GM21423 (cell line): ENCODE data around the gene HTR3E.
"Not testable (repeated sequence)": the region's sequence is repeated elsewhere in the genome, so short reads cannot be mapped to it uniquely, and the experiment has no call there.

Experiments
- ATAC-seq: cut with Tn5 transposase; IDR thresholded peaks from one replicate; pipeline ENCODE4 v1.9.1; 2021; ENCODE audit warnings: mild to moderate bottlenecking, moderate library complexity; ENCODE audit not compliant: unreplicated experiment

HTR3E gene

GRCh38 chr3:184096811-184097383 lies at the start of gene HTR3E:
Gene HTR3E (plus strand): TSS chr3:184097064. CDS start chr3:184097530, 466 bp downstream.
- ATAC-seq: no peak

GRCh38 chr3:184050217-184050847 lies 46.5 kb upstream of the HTR3E start:
- no peak for ATAC-seq

GRCh38 chr3:184052767-184053166 lies 44.1 kb upstream of the HTR3E start, which contains the start of gene HTR3C:
Gene HTR3C (plus strand): TSS chr3:184053047. CDS start chr3:184053081, 34 bp downstream.
- ATAC-seq: no peak

- no peak for ATAC-seq
Measured at GRCh38 chr3:184058029-184058428, 38.8 kb upstream of the HTR3E start.

- no peak for ATAC-seq
Measured at GRCh38 chr3:184059424-184059823, 37.4 kb upstream of the HTR3E start.

GRCh38 chr3:184062637-184063036 lies 34.2 kb upstream of the HTR3E start:
- ATAC-seq: no peak

- no peak for ATAC-seq
Measured at GRCh38 chr3:184066211-184066610, 30.7 kb upstream of the HTR3E start.

GRCh38 chr3:184067573-184068055 lies 29.2 kb upstream of the HTR3E start:
- no peak for ATAC-seq

- ATAC-seq: no peak
Measured at GRCh38 chr3:184068344-184068743, 28.5 kb upstream of the HTR3E start.

- not testable (repeated sequence) for ATAC-seq
Measured at GRCh38 chr3:184071142-184071541, 25.7 kb upstream of the HTR3E start.

- no peak for ATAC-seq
Measured at GRCh38 chr3:184073621-184074020, 23.2 kb upstream of the HTR3E start.

- ATAC-seq: no peak
Measured at GRCh38 chr3:184075901-184076300, 21.0 kb upstream of the HTR3E start.

- ATAC-seq: no peak
Measured at GRCh38 chr3:184077881-184078280, 19.0 kb upstream of the HTR3E start.

GRCh38 chr3:184078851-184079250 lies 18.0 kb upstream of the HTR3E start:
- ATAC-seq: no peak

- ATAC-seq: no peak
Measured at GRCh38 chr3:184081116-184081830, 15.6 kb upstream of the HTR3E start.

- ATAC-seq: no peak
Measured at GRCh38 chr3:184082034-184082433, 14.8 kb upstream of the HTR3E start.

- ATAC-seq: no peak
Measured at GRCh38 chr3:184082465-184082864, 14.4 kb upstream of the HTR3E start.

- no peak for ATAC-seq
Measured at GRCh38 chr3:184085389-184085852, 11.4 kb upstream of the HTR3E start.

- no peak for ATAC-seq
Measured at GRCh38 chr3:184092199-184092598, 4.7 kb upstream of the HTR3E start.

GRCh38 chr3:184097556-184097955 lies 692 bp downstream of the HTR3E start:
- ATAC-seq: no peak

GRCh38 chr3:184099806-184100686 lies 3.2 kb downstream of the HTR3E start:
- ATAC-seq: no peak
